H9 (cell line): ENCODE measurements around the gene TTF2. TPM values are rescaled to one million over a fixed set of nuclear protein-coding genes. Genes with fewer than 3 reads are reported as not detected.

Source experiments
- microRNA-seq: library from miRNA; unstranded; fragments of <30 nt; microRNA quantifications from one replicate; pipeline ENCODE4, GENCODE V29; 2020; ENCODE audit warnings: borderline microRNAs expressed
- total RNA-seq: library from RNA; stranded (reverse); gene quantifications from 2 replicates; pipeline ENCODE4 v1.2.1, GENCODE V29; 2021

TTF2 gene
- total RNA-seq, 1 experiment from 2014 or later = 86.4 TPM

Small RNA genes lying within 50 kb of the gene (microRNA-seq; reads per million reads assigned to microRNA genes)
- 11.7 reads per million, percentile 49 among the genes with 10 or more reads in this experiment for gene MIR942

Other genes starting within 250 kb of the TTF2 start
- 26.3 and 31.7 TPM in 2 replicates for gene PTGFRN, start 150.4 kb upstream of the TTF2 start, total RNA-seq
- 1.5 and 1.8 TPM in 2 replicates for gene CD101, start 58.6 kb upstream of the TTF2 start, total RNA-seq
- 10.3 and 11.7 TPM in 2 replicates for gene TRIM45, start 61.4 kb downstream of the TTF2 start, total RNA-seq
- 0.09 and 0.33 TPM in 2 replicates for gene VTCN1, start 150.6 kb downstream of the TTF2 start, total RNA-seq